Right lobe of liver (tissue), 6 donors: ENCODE results near the gene TMEM178A. TPM values are rescaled to one million over a fixed set of nuclear protein-coding genes. Genes with fewer than 3 reads are reported as not detected.

Experiments
- ATAC-seq, 4 donors: fragments of 200-7000 bp; cut with Tn5 transposase; one replicate each; pipeline ENCODE4 v1.9.1; 2020; ENCODE audit warnings: mild to moderate bottlenecking in 4 of 4, moderate library complexity in 4 of 4
- DNase-seq, 3 donors: peaks; one replicate each; pipeline ENCODE4 v3.0.0-alpha.2; 2020
- H3K27ac ChIP-seq, 3 donors: fragments of 200-600 bp; one replicate each; pipeline ENCODE4 v1.8.0; 2022
- H3K27me3 ChIP-seq, 2 donors: fragments of 200-600 bp; one replicate each; pipeline ENCODE4 v1.8.0; 2022
- H3K36me3 ChIP-seq, 4 donors: fragments of 200-600 bp; sonication (generic) in 1 of 4; one replicate each; pipeline versions ENCODE4 v1.5.1 to v1.8.0; 2017 to 2022; ENCODE audit warnings: control low read depth in 1 of 4
- H3K4me1 ChIP-seq, 4 donors: fragments of 200-600 bp; sonication (generic) in 1 of 4; one replicate each; pipeline versions ENCODE4 v1.5.1 to v1.8.0; 2017 to 2022; ENCODE audit warnings: control low read depth in 1 of 4
- H3K4me3 ChIP-seq, 3 donors: fragments of 200-600 bp; one replicate each; pipeline ENCODE4 v1.8.0; 2022
- H3K9me3 ChIP-seq, 4 donors: fragments of 200-600 bp; sonication (generic) in 1 of 4; one replicate each; pipeline versions ENCODE4 v1.5.1 to v1.8.0; 2017 to 2022; ENCODE audit warnings: control low read depth in 1 of 4
- CTCF ChIP-seq, 4 donors: fragments of 200-600 bp in 3 of 4; fragments of 450-650 bp in 1 of 4; IDR thresholded peaks; one replicate each; pipeline versions ENCODE4 v1.5.1 to v1.8.0; 2016 to 2022; ENCODE audit warnings: antibody characterized with exemption in 4 of 4, mild to moderate bottlenecking in 2 of 4
- POLR2A ChIP-seq: fragments of 450-650 bp; IDR thresholded peaks from one replicate; pipeline ENCODE4 v1.6.1; 2017; ENCODE audit warnings: antibody characterized with exemption, mild to moderate bottlenecking
- WGBS: methylation state at CpG from one replicate; pipeline ENCODE4 v1.1.6; 2018; ENCODE audit warnings: low coverage, low lambda C conversion rate; ENCODE audit not compliant: insufficient coverage; ENCODE audit errors: missing lambda C conversion rate; 5-methylcytosine and 5-hydroxymethylcytosine counted together
- intact Hi-C, 2 donors: fragments of 100-400 bp; cut with DNase I; formaldehyde crosslinking; loops; one replicate each; pipeline versions ENCODE4 v1.11.2 to v1.14.1; 2022
- total RNA-seq, 6 experiments: library from RNA; depleted of rRNA in 2 of 6; stranded (reverse); fragments of >200 nt in 2 of 6; fragmentation: NEBNext Ultra II Directional in 3 of 6; extraction: Animal tissue kit (Norgen Biotek cat#: 25700) in 3 of 6; gene quantifications; one replicate each; pipeline versions ENCODE4 v1.1.0 to v1.2.4, GENCODE V29; 2016 to 2023
- donor health status: DM: no; HTN: yes; CAD: no.
- donor health status: DM: no; HTN: no; CAD: no.
- donor health status: DM: no; HTN: no; CAD: no.
- donor health status: DM: no; HTN: yes; CAD: no.
- donor health status: DM: no; HTN: yes; CAD: no.

Gene TMEM178A
- total RNA-seq, 6 experiments from 2014 or later, result 0.25 to 1.7 (median 1.4) TPM; not detected in 1

GRCh38 chr2:39706945-39707344 lies 41.2 kb downstream of the TMEM178A start:
- intact Hi-C loops, result no loop called here
- H3K4me1 ChIP-seq, result no peaks in the 10 kb centered on the region
- H3K36me3 ChIP-seq, result no peaks in the 10 kb centered on the region
- no peak for ATAC-seq
- DNase-seq, result no peak
- H3K27me3 ChIP-seq, result no peaks in the 10 kb centered on the region
- H3K27ac ChIP-seq, result no peak overlapping the region
- 91% methylated on average over 6 of the region's 8 CpGs for WGBS
- no peaks in the 10 kb centered on the region for H3K9me3 ChIP-seq
- no peak overlapping the region for H3K4me3 ChIP-seq
- no peak for TF ChIP-seq CTCF (IDR thresholded peaks at IDR 0.05)

DNA sequence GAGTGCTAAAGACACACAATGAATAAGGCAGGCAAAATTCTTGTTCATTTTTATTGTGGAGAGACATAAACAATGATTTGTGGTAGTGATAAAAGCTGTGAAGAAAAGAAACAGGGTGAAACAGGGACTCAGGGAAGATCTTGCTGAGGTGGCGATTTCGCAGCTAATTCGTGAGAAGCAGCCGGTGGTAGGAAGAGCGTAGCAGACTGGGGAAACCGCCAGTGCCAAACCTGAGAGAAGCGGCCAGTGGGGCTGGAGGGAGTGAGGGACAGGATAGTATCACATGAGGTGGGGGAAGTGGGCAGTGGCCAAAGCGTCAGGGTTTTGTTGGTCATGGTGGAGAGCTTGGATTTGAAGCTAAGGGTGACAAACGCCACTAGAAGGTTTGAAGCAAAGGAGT lies 42.3 kb downstream of the TMEM178A start:
- intact Hi-C loops, result no loop called here
- Histone ChIP-seq H3K4me3 (no peak overlapping the region), H3K36me3 (no peaks in the 10 kb centered on the region), H3K27ac (no peak overlapping the region), H3K4me1 (no peaks in the 10 kb centered on the region), H3K27me3 (no peaks in the 10 kb centered on the region), H3K9me3 (no peaks in the 10 kb centered on the region)
- no peak for TF ChIP-seq POLR2A
- no peak for TF ChIP-seq CTCF (IDR thresholded peaks at IDR 0.05)
- ATAC-seq (no peak), DNase-seq (no peak)
- WGBS, result 93% methylated on average over 8 of the region's 9 CpGs

- H3K4me3 ChIP-seq, result no peak overlapping the region
- TF ChIP-seq POLR2A (no peak), CTCF (IDR thresholded peaks at IDR 0.05) (no peak)
- no peaks in the 10 kb centered on the region for H3K27me3 ChIP-seq
- ATAC-seq (no peak), DNase-seq (no peak)
- H3K36me3 ChIP-seq, result no peaks in the 10 kb centered on the region
- WGBS, result 54% methylated on average over 3 of the region's 3 CpGs
- intact Hi-C loops, result no loop called here
- no peak overlapping the region for H3K27ac ChIP-seq
- no peaks in the 10 kb centered on the region for H3K4me1 ChIP-seq
- no peaks in the 10 kb centered on the region for H3K9me3 ChIP-seq
Measured at GRCh38 chr2:39710807-39711206, 45.1 kb downstream of the TMEM178A start.

DNA sequence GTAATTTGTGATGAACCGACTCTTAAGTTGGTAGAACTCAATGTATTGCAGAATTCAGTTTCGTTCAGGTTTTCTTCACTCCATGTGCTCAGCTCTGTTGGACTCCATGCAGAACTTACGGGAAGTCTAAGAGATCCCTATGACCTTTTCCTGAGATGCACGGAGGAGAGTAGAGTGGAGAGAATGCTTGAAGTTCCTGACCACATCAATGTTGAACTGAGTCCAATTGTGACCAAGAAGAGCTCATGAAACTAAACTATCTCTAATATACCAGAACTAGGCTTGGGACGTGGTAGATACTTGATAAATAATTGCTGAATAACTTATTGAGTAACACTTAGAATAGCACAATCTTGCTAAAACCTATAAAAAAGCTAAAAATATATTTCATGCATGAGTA lies 47.2 kb downstream of the TMEM178A start:
- Histone ChIP-seq H3K27me3 (no peaks in the 10 kb centered on the region), H3K27ac (no peak overlapping the region), H3K9me3 (no peaks in the 10 kb centered on the region), H3K4me3 (no peak overlapping the region), H3K36me3 (no peaks in the 10 kb centered on the region), H3K4me1 (no peaks in the 10 kb centered on the region)
- ATAC-seq (no peak), DNase-seq (no peak)
- TF ChIP-seq CTCF (IDR thresholded peaks at IDR 0.05) (no peak), POLR2A (no peak)
- intact Hi-C loops, result no loop called here
- WGBS, result 89% methylated on average over 5 of the region's 5 CpGs

DNA sequence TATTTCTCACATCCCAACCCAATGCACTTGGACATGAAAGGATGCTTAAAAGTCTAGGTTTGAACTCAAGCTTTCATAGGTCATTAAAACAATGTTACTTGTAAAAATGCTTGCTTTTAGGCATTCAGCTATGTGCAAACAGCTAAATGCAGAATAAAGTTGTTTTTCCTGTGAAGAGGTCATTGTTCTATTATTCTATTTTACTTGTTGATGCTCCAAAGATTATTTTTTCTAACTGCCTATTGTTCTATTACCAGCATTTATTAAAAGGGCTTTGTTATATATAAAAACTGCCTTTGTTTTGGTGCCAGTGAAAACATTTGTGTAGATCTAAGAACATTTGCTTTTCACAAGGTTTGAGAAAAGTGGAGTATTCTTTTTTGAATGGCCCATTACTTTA lies 49.4 kb downstream of the TMEM178A start:
- intact Hi-C loops, result no loop called here
- ATAC-seq, result no peak
- DNase-seq, result no peak
- TF ChIP-seq CTCF (IDR thresholded peaks at IDR 0.05), result no peak
- TF ChIP-seq POLR2A, result no peak
- H3K9me3 ChIP-seq, result no peaks in the 10 kb centered on the region
- H3K27me3 ChIP-seq, result no peaks in the 10 kb centered on the region
- no peak overlapping the region for H3K4me3 ChIP-seq
- H3K36me3 ChIP-seq, result no peaks in the 10 kb centered on the region
- no peaks in the 10 kb centered on the region for H3K4me1 ChIP-seq
- H3K27ac ChIP-seq, result no peak overlapping the region
